ENCODE data around the gene CDC42EP5. TPM values are rescaled to one million over a fixed set of nuclear protein-coding genes. Genes with fewer than 3 reads are reported as not detected.
"Not testable (repeated sequence)": the region's sequence is repeated elsewhere in the genome, so short reads cannot be mapped to it uniquely, and the experiment has no call there.

Gene CDC42EP5
- total RNA-seq, 4 donors from 2014 or later: 10.8 to 27.1 (median 20.6) TPM

GRCh38 chr19:54517483-54517882 is 44.4 kb upstream of the CDC42EP5 start:
- 2% methylated on average over 4 of the region's 4 CpGs for WGBS
- Histone ChIP-seq H3K4me1 (peaks cover 0 to 4% (median 0%) of the 10 kb centered on the region in 4 donors), H3K9me3 (no peaks in the 10 kb centered on the region), H3K4me3 (no peak overlapping the region), H3K36me3 (no peaks in the 10 kb centered on the region), H3K27ac (replicated peaks in 1 of 4) (no peak overlapping the region), H3K27me3 (peaks cover 0 to 60% (median 0%) of the 10 kb centered on the region in 4 donors)
- intact Hi-C loops (cut with DNase I): no loop called here
- no peak for TF ChIP-seq POLR2AphosphoS5 (IDR thresholded peaks at IDR 0.05)
- TF ChIP-seq, protein P1, sequence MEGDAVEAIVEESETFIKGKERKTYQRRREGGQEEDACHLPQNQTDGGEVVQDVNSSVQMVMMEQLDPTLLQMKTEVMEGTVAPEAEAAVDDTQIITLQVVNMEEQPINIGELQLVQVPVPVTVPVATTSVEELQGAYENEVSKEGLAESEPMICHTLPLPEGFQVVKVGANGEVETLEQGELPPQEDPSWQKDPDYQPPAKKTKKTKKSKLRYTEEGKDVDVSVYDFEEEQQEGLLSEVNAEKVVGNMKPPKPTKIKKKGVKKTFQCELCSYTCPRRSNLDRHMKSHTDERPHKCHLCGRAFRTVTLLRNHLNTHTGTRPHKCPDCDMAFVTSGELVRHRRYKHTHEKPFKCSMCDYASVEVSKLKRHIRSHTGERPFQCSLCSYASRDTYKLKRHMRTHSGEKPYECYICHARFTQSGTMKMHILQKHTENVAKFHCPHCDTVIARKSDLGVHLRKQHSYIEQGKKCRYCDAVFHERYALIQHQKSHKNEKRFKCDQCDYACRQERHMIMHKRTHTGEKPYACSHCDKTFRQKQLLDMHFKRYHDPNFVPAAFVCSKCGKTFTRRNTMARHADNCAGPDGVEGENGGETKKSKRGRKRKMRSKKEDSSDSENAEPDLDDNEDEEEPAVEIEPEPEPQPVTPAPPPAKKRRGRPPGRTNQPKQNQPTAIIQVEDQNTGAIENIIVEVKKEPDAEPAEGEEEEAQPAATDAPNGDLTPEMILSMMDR (IDR thresholded peaks at IDR 0.05): no peak
- no peak for TF ChIP-seq POLR2A (IDR thresholded peaks at IDR 0.05; ENCODE audit: low read depth)
- TF ChIP-seq EP300 (IDR thresholded peaks at IDR 0.05): no peak
- no peak for DNase-seq (ENCODE audit: extremely low spot score)

- WGBS: 44% methylated on average over 3 of the region's 3 CpGs
- no peak for DNase-seq (ENCODE audit: extremely low spot score)
- intact Hi-C loops (cut with DNase I): no loop called here
- Histone ChIP-seq H3K4me3 (no peak overlapping the region), H3K4me1 (no peaks in the 10 kb centered on the region), H3K27me3 (peaks cover 0 to 49% (median 0%) of the 10 kb centered on the region in 4 donors), H3K36me3 (no peaks in the 10 kb centered on the region), H3K9me3 (no peaks in the 10 kb centered on the region), H3K27ac (replicated peaks in 1 of 4) (no peak overlapping the region)
- TF ChIP-seq POLR2A (IDR thresholded peaks at IDR 0.05; ENCODE audit: low read depth) (no peak), POLR2AphosphoS5 (IDR thresholded peaks at IDR 0.05) (no peak), EP300 (IDR thresholded peaks at IDR 0.05) (no peak)
- TF ChIP-seq, protein P1 (IDR thresholded peaks at IDR 0.05): no peak
Observed at GRCh38 chr19:54515156-54515555, 42.1 kb upstream of the CDC42EP5 start.

- H3K27me3 ChIP-seq: peaks cover 0 to 47% (median 0%) of the 10 kb centered on the region in 4 donors
- H3K9me3 ChIP-seq; H3K4me3 ChIP-seq; DNase-seq (ENCODE audit: extremely low spot score); intact Hi-C loops (cut with DNase I); H3K4me1 ChIP-seq; H3K36me3 ChIP-seq; H3K27ac ChIP-seq (replicated peaks in 1 of 4): not testable (repeated sequence)
- 40% methylated on average over 1 of the region's 21 CpGs for WGBS
Observed at GRCh38 chr19:54509200-54509940, 36.3 kb upstream of the CDC42EP5 start.

DNA sequence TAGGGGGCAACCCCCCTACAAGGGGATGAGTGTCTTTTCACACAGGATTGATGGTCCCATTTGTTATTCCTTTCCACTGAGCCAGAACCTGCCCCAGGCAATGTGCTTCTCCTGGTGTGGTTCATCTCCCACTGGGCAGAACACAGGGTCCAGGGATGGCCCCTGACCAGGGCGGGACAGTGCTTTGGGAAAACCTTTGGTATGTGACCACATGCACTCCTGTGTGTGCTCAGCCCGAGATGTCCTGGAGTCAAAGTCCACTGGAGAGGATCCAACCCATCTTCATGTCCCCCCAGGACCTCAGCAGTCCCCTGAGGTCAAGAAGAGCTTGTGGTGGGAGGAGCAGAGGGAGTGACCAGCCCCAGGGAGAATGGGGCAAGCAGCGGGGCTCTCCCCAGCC is 35.4 kb upstream of the CDC42EP5 start:
- H3K36me3 ChIP-seq; intact Hi-C loops (cut with DNase I); H3K4me3 ChIP-seq; H3K9me3 ChIP-seq; DNase-seq (ENCODE audit: extremely low spot score); H3K27ac ChIP-seq (replicated peaks in 1 of 4); H3K4me1 ChIP-seq: not testable (repeated sequence)
- H3K27me3 ChIP-seq: peaks cover 0 to 51% (median 0%) of the 10 kb centered on the region in 4 donors
- WGBS: no CpG with 5 or more reads among the region's 3 CpGs

DNA sequence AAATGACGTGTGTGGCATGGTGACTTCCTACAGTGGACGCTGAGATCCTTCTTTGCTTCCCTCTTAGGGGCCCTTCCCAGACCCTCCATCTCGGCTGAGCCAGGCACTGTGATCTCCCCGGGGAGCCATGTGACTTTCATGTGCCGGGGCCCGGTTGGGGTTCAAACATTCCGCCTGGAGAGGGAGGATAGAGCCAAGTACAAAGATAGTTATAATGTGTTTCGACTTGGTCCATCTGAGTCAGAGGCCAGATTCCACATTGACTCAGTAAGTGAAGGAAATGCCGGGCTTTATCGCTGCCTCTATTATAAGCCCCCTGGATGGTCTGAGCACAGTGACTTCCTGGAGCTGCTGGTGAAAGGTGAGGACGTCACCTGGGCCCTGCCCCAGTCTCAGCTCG is 34.7 kb upstream of the CDC42EP5 start:
- Histone ChIP-seq H3K36me3 (no peaks in the 10 kb centered on the region), H3K4me1 (no peaks in the 10 kb centered on the region), H3K27ac (replicated peaks in 1 of 4) (no peak overlapping the region), H3K9me3 (no peaks in the 10 kb centered on the region), H3K4me3 (no peak overlapping the region), H3K27me3 (peaks cover 0 to 53% (median 0%) of the 10 kb centered on the region in 4 donors)
- DNase-seq (ENCODE audit: extremely low spot score): no peak
- WGBS: 52% methylated on average over 12 of the region's 12 CpGs
- TF ChIP-seq, protein P1 (IDR thresholded peaks at IDR 0.05): no peak
- TF ChIP-seq POLR2AphosphoS5 (IDR thresholded peaks at IDR 0.05) (no peak), EP300 (IDR thresholded peaks at IDR 0.05) (no peak), POLR2A (IDR thresholded peaks at IDR 0.05; ENCODE audit: low read depth) (no peak)
- intact Hi-C loops (cut with DNase I): no loop called here

DNA sequence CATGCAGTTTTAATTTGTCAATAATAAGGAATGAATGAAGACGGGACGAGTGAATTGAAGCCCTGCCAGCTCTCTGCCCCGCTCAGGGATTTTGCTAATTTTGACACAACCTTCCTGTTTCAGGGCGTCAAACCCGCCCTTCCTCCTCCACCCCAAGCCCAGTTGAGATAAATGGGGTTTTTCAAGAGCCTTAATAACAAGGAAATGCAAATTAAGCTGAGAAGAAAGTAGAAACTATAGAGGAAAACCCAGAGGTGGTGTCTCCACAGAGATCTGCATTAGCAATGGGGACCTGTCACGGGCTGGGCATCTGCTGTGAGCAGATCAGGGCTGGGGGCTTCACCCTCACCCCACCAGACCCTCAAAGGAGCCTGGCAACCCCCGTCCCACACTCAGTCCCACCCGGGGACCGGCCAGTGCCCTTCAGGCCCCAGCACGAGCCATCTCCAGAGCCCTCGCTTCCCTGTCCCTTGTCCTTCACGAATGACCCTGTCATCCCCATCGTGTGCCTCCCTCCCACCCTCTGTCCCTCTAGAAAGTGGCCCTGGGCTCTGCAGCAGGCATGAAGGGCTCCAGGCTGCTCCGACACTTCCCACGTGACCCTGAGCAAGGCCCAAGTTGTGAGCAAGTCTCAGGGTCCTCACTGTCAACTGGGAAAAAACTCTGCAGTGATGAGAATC is 34.1 kb upstream of the CDC42EP5 start:
- H3K27ac ChIP-seq (replicated peaks in 1 of 4); H3K4me1 ChIP-seq; H3K9me3 ChIP-seq; DNase-seq (ENCODE audit: extremely low spot score); H3K36me3 ChIP-seq; intact Hi-C loops (cut with DNase I); H3K4me3 ChIP-seq: not testable (repeated sequence)
- peaks cover 0 to 57% (median 0%) of the 10 kb centered on the region in 4 donors for H3K27me3 ChIP-seq
- WGBS: 72% methylated on average over 10 of the region's 15 CpGs
